ENCODE results near the gene OSGIN1. TPM values are rescaled to one million over a fixed set of nuclear protein-coding genes. Genes with fewer than 3 reads are reported as not detected.

Gene OSGIN1
- total RNA-seq, 4 donors from 2014 or later, result 0.77 to 5.4 (median 1.2) TPM; not detected in 1

DNA sequence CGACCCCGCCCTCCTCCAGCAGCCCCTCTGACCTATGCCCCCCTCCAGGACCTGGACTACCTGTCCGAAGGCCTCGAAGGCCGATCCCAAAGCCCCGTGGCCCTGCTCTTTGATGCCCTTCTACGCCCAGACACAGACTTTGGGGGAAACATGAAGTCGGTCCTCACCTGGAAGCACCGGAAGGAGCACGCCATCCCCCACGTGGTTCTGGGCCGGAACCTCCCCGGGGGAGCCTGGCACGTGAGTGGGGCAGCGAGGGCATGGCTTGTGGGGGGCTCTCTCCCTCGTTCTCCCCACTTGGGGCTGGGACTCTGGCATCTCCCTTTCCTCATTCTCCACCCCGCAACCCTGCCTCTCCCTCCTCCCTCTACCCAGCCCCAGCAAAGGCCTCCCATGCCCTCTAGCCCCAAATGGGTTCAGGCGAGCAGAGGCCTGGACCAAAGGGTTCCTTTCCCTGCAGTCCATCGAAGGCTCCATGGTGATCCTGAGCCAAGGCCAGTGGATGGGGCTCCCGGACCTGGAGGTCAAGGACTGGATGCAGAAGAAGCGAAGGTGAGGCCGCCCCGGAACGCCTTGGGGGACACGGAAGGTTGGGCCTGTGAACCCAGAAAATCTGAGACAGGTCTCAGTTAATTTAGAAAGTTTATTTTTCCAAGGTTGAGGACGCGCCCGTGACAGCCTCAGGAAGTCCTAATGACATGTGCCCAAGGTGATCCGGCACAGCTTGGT, 7.6 kb downstream of the OSGIN1 start:
- TF ChIP-seq, protein P1, sequence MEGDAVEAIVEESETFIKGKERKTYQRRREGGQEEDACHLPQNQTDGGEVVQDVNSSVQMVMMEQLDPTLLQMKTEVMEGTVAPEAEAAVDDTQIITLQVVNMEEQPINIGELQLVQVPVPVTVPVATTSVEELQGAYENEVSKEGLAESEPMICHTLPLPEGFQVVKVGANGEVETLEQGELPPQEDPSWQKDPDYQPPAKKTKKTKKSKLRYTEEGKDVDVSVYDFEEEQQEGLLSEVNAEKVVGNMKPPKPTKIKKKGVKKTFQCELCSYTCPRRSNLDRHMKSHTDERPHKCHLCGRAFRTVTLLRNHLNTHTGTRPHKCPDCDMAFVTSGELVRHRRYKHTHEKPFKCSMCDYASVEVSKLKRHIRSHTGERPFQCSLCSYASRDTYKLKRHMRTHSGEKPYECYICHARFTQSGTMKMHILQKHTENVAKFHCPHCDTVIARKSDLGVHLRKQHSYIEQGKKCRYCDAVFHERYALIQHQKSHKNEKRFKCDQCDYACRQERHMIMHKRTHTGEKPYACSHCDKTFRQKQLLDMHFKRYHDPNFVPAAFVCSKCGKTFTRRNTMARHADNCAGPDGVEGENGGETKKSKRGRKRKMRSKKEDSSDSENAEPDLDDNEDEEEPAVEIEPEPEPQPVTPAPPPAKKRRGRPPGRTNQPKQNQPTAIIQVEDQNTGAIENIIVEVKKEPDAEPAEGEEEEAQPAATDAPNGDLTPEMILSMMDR (IDR thresholded peaks at IDR 0.05), result no peak
- TF ChIP-seq POLR2A (IDR thresholded peaks at IDR 0.05), result no peak
- Histone ChIP-seq H3K4me1 (no peaks in the 10 kb centered on the region), H3K4me3 (no peak overlapping the region), H3K27ac (no peak overlapping the region), H3K9me3 (no peaks in the 10 kb centered on the region), H3K27me3 (no peaks in the 10 kb centered on the region), H3K36me3 (no peaks in the 10 kb centered on the region)
- DNase-seq, result no peak
- intact Hi-C loops (cut with DNase I; ENCODE audit: low total_unique reads), result loop anchor here (10.0 kb wide), 1 partner anchor 104 kb away; no protein-coding TSS in a partner anchor

DNA sequence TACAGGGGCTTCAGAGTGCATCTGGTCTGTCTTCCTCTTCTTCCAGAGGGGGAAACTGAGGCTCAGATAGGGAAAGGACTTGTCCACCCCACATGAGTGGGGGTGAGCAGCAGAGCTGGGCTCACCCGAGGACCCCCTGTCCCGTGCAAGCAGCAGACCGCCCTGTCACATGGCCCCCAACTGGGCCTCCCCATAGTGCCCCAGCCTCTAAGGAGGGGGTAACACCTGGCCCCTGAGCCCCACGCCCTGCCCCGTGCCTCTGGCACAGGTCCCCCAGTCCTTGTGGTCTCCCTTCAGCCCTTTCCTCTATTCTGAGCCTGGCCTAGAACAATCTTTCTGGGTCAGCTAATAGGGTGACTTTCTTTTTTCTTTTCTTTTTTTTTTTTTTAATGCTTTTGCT, 8.6 kb downstream of the OSGIN1 start:
- Histone ChIP-seq H3K9me3 (no peaks in the 10 kb centered on the region), H3K27me3 (no peaks in the 10 kb centered on the region), H3K4me1 (no peaks in the 10 kb centered on the region), H3K36me3 (no peaks in the 10 kb centered on the region), H3K27ac (no peak overlapping the region), H3K4me3 (no peak overlapping the region)
- no peak for DNase-seq
- TF ChIP-seq, protein P1 (IDR thresholded peaks at IDR 0.05), result no peak
- no peak for TF ChIP-seq POLR2A (IDR thresholded peaks at IDR 0.05)
- intact Hi-C loops (cut with DNase I; ENCODE audit: low total_unique reads), result loop anchor here (10.0 kb wide), 1 partner anchor 103 kb away; no protein-coding TSS in a partner anchor

DNA sequence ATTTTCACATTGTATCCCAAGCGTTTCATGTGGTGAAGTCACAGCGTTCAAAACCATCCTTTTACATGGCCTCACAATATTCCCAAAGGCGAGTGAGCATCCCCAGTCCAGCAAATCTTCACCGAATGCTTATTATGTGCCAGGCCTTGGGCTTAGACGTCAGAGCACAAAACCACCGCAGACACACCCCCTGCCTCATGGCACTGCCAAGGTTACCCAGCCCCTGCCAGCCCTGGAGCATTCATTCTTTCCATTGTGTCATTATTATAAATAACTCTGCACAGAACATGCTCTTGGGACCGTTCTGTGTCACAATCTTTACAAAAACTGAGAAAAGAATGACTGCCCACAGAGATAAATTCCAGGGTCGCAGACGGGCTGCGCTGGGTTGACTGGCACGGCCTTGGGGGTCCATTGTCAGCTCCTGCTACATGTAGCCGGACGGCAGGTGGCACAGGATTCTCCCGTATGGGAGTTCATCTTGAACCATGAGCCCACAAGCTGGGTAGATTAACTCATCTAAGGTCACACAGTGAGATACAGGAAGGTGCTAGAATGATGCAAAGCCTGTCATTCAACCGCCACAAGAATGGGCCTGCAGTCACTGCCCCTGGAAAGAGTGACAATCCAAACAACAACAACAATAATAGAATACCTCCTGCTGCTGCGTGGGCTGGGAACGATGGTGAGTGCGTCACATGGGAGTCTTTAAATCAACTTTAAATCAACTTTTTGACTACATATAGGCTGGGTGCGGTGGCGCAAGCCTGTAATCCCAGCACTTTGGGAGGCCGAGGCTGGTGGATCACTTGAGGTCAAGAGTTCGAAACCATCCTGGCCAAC, 10.5 kb downstream of the OSGIN1 start:
- TF ChIP-seq, protein P1 (IDR thresholded peaks at IDR 0.05), result no peak
- no peak for TF ChIP-seq POLR2A (IDR thresholded peaks at IDR 0.05)
- intact Hi-C loops (cut with DNase I; ENCODE audit: low total_unique reads), result loop anchor here (10.0 kb wide), 1 partner anchor 101 kb away; no protein-coding TSS in a partner anchor
- no peak for DNase-seq

DNA sequence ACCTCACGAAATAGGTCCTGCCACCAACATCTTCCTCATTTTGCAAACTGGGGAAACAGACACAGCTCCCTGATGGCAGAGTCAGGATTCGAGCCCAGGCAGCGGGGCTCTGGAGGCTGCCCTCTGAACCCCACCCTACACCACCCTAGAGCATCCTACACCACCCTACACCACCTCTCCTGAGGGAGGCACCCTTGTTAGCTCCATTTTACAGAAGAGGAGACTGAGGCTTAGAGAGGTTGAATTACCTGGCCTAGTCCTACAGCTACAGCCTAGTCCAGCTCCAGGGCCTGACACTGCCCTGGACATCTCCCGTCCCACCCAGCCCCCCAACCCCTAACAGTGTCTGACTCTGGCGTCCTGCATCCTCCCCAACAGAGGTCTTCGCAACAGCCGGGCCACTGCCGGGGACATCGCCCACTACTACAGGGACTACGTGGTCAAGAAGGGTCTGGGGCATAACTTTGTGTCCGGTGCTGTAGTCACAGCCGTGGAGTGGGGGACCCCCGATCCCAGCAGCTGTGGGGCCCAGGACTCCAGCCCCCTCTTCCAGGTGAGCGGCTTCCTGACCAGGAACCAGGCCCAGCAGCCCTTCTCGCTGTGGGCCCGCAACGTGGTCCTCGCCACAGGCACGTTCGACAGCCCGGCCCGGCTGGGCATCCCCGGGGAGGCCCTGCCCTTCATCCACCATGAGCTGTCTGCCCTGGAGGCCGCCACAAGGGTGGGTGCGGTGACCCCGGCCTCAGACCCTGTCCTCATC, 11.8 kb downstream of the OSGIN1 start:
- Histone ChIP-seq H3K9me3 (no peaks in the 10 kb centered on the region), H3K4me1 (peaks cover 0 to 3% of the 10 kb centered on the region in 2 donors), H3K36me3 (no peaks in the 10 kb centered on the region), H3K4me3 (no peak overlapping the region), H3K27ac (no peak overlapping the region), H3K27me3 (peaks cover 0 to 12% of the 10 kb centered on the region in 2 donors)
- TF ChIP-seq, protein P1 (IDR thresholded peaks at IDR 0.05), result no peak
- no peak for TF ChIP-seq POLR2A (IDR thresholded peaks at IDR 0.05)
- no peak for DNase-seq
- intact Hi-C loops (cut with DNase I; ENCODE audit: low total_unique reads), result loop anchor here (10.0 kb wide), 1 partner anchor 100 kb away; no protein-coding TSS in a partner anchor

More for the DNA sequence above, 10.5 kb downstream of the OSGIN1 start:
- H3K27ac ChIP-seq, result no peak overlapping the region
- no peak overlapping the region for H3K4me3 ChIP-seq
- peaks cover 0 to 3% of the 10 kb centered on the region in 2 donors for H3K4me1 ChIP-seq
- no peaks in the 10 kb centered on the region for H3K36me3 ChIP-seq
- no peaks in the 10 kb centered on the region for H3K9me3 ChIP-seq
- peaks cover 0 to 3% of the 10 kb centered on the region in 2 donors for H3K27me3 ChIP-seq
